HG03280 (cell line): Measurements from ENCODE around the gene ANKS6.
"Not testable (repeated sequence)": the region's sequence is repeated elsewhere in the genome, so short reads cannot be mapped to it uniquely, and the experiment has no call there.

Experiments used
- ATAC-seq: cut with Tn5 transposase; IDR thresholded peaks from one replicate; pipeline ENCODE4 v1.9.1; 2021; ENCODE audit warnings: mild to moderate bottlenecking, moderate library complexity; ENCODE audit not compliant: unreplicated experiment

ANKS6 gene

GRCh38 chr9:98707166-98708102 lies 88.9 kb downstream of the ANKS6 start:
- ATAC-seq: no peak

- no peak for ATAC-seq
Measured at GRCh38 chr9:98706651-98707165, 89.6 kb downstream of the ANKS6 start.

GRCh38 chr9:98702835-98703380 lies 93.4 kb downstream of the ANKS6 start:
- no peak for ATAC-seq

GRCh38 chr9:98702340-98702739 lies 94.0 kb downstream of the ANKS6 start:
- no peak for ATAC-seq

GRCh38 chr9:98701576-98701975 lies 94.8 kb downstream of the ANKS6 start:
- ATAC-seq: no peak

GRCh38 chr9:98700801-98701200 lies 95.6 kb downstream of the ANKS6 start:
- no peak for ATAC-seq

- ATAC-seq: no peak
Measured at GRCh38 chr9:98698856-98699255, 97.5 kb downstream of the ANKS6 start.

GRCh38 chr9:98694943-98695342 lies 101.4 kb downstream of the ANKS6 start:
- no peak for ATAC-seq

- ATAC-seq: no peak
Measured at GRCh38 chr9:98692392-98692791, 104.0 kb downstream of the ANKS6 start.

GRCh38 chr9:98691890-98692289 lies 104.5 kb downstream of the ANKS6 start:
- no peak for ATAC-seq

GRCh38 chr9:98690686-98691085 lies 105.7 kb downstream of the ANKS6 start:
- no peak for ATAC-seq

GRCh38 chr9:98688710-98689495 lies 107.5 kb downstream of the ANKS6 start:
- ATAC-seq: no peak

GRCh38 chr9:98687911-98688310 lies 108.4 kb downstream of the ANKS6 start:
- ATAC-seq: no peak

GRCh38 chr9:98686961-98687855 lies 109.1 kb downstream of the ANKS6 start:
- ATAC-seq: no peak

GRCh38 chr9:98684816-98685215 lies 111.5 kb downstream of the ANKS6 start:
- not testable (repeated sequence) for ATAC-seq
